ENCODE measurements around the gene MAB21L4. TPM values are rescaled to one million over a fixed set of nuclear protein-coding genes. Genes with fewer than 3 reads are reported as not detected.

Gene MAB21L4
- total and polyA plus RNA-seq, 8 donors, result 0.14 to 2.0 (median 1.1) TPM

GRCh38 chr2:240893363-240893844, 2.6 kb downstream of the MAB21L4 start:
- TF ChIP-seq CTCF (IDR thresholded peaks at IDR 0.05), result no peak
- DNase-seq (peak in 2 of 6 donors; percentile 22 to 31), ATAC-seq (peak in 1 of 4 donors; percentile 30)

GRCh38 chr2:240892925-240893324, 3.0 kb downstream of the MAB21L4 start:
- 77 to 86% methylated on average over 12 of the region's 12 CpGs for WGBS, 2 donors
- H3K9me3 ChIP-seq, result no peaks in the 10 kb centered on the region
- no peak overlapping the region for H3K4me3 ChIP-seq
- no peak for FAIRE-seq
- intact Hi-C loops (cut with DNase I), result no loop called here
- H3K4me1 ChIP-seq, result peaks cover 0 to 10% (median 7%) of the 10 kb centered on the region in 3 donors
- no peaks in the 10 kb centered on the region for H3K36me3 ChIP-seq
- no peaks in the 10 kb centered on the region for H3K27me3 ChIP-seq
- H3K27ac ChIP-seq, result no peak overlapping the region
- peak in 2 of 6 donors; percentile 12 to 58 for DNase-seq
- ATAC-seq, result no peak
- no peak for TF ChIP-seq CTCF (IDR thresholded peaks at IDR 0.05)

More at GRCh38 chr2:240893363-240893844, 2.6 kb downstream of the MAB21L4 start:
- intact Hi-C loops (cut with DNase I), result no loop called here
- no peak overlapping the region for H3K4me3 ChIP-seq
- no peaks in the 10 kb centered on the region for H3K9me3 ChIP-seq
- no peaks in the 10 kb centered on the region for H3K27me3 ChIP-seq
- H3K27ac ChIP-seq, result no peak overlapping the region
- FAIRE-seq, result no peak
- peaks cover 0 to 10% (median 7%) of the 10 kb centered on the region in 3 donors for H3K4me1 ChIP-seq
- H3K36me3 ChIP-seq, result no peaks in the 10 kb centered on the region
- 68 to 80% methylated on average over 17 of the region's 17 CpGs for WGBS, 2 donors

GRCh38 chr2:240892356-240892755, 3.6 kb downstream of the MAB21L4 start:
- WGBS, 2 donors, result 86 to 87% methylated on average over 9 of the region's 9 CpGs
- H3K36me3 ChIP-seq, result no peaks in the 10 kb centered on the region
- no peak overlapping the region for H3K27ac ChIP-seq
- H3K27me3 ChIP-seq, result no peaks in the 10 kb centered on the region
- intact Hi-C loops (cut with DNase I), result no loop called here
- H3K9me3 ChIP-seq, result no peaks in the 10 kb centered on the region
- TF ChIP-seq CTCF (IDR thresholded peaks at IDR 0.05), result no peak
- no peak overlapping the region for H3K4me3 ChIP-seq
- FAIRE-seq (no peak), ATAC-seq (no peak), DNase-seq (peak in 2 of 6 donors; percentile 5 to 49)
- H3K4me1 ChIP-seq, result peaks cover 0 to 10% (median 7%) of the 10 kb centered on the region in 3 donors

GRCh38 chr2:240891492-240892340, 4.2 kb downstream of the MAB21L4 start:
- Histone ChIP-seq H3K27me3 (no peaks in the 10 kb centered on the region), H3K9me3 (no peaks in the 10 kb centered on the region), H3K4me1 (peaks cover 0 to 7% (median 5%) of the 10 kb centered on the region in 3 donors), H3K4me3 (no peak overlapping the region), H3K27ac (no peak overlapping the region), H3K36me3 (no peaks in the 10 kb centered on the region)
- ATAC-seq (no peak), DNase-seq (peak in 2 of 6 donors; percentile 23 to 59), FAIRE-seq (no peak)
- no peak for TF ChIP-seq CTCF (IDR thresholded peaks at IDR 0.05)
- intact Hi-C loops (cut with DNase I), result no loop called here
- 76 to 80% methylated on average over 17 to 20 of the region's 20 CpGs for WGBS, 2 donors

- no peaks in the 10 kb centered on the region for H3K36me3 ChIP-seq
- no peaks in the 10 kb centered on the region for H3K9me3 ChIP-seq
- no peak for FAIRE-seq
- no peaks in the 10 kb centered on the region for H3K27me3 ChIP-seq
- intact Hi-C loops (cut with DNase I), result no loop called here
- no peak overlapping the region for H3K4me3 ChIP-seq
- H3K27ac ChIP-seq, result no peak overlapping the region
- no peaks in the 10 kb centered on the region for H3K4me1 ChIP-seq
- DNase-seq, result peak in 2 of 6 donors; percentile 5 to 48
- no peak for TF ChIP-seq CTCF (IDR thresholded peaks at IDR 0.05)
- no peak for ATAC-seq
- WGBS, 2 donors, result 80 to 88% methylated on average over 13 to 14 of the region's 14 CpGs
Observed at GRCh38 chr2:240890691-240891090, 5.3 kb downstream of the MAB21L4 start.

All from pancreas (tissue), 10 donors.